GM19467 (cell line): Measurements from ENCODE around the gene ADGRF1.
"Not testable (repeated sequence)": the region's sequence is repeated elsewhere in the genome, so short reads cannot be mapped to it uniquely, and the experiment has no call there.

Source experiments
- ATAC-seq: cut with Tn5 transposase; IDR thresholded peaks from one replicate; pipeline ENCODE4 v1.9.1; 2021; ENCODE audit warnings: mild to moderate bottlenecking, moderate library complexity; ENCODE audit not compliant: unreplicated experiment

ADGRF1 gene

GRCh38 chr6:47023573-47023972 is 18.6 kb downstream of the ADGRF1 start:
- no peak for ATAC-seq

GRCh38 chr6:47022191-47022590 is 19.9 kb downstream of the ADGRF1 start:
- ATAC-seq = no peak

GRCh38 chr6:47019941-47020340 is 22.2 kb downstream of the ADGRF1 start:
- no peak for ATAC-seq

GRCh38 chr6:47016909-47017308 is 25.2 kb downstream of the ADGRF1 start:
- no peak for ATAC-seq

GRCh38 chr6:47016261-47016660 is 25.9 kb downstream of the ADGRF1 start:
- no peak for ATAC-seq

- ATAC-seq = no peak
Measured at GRCh38 chr6:47014401-47014800, 27.7 kb downstream of the ADGRF1 start.

- ATAC-seq = no peak
Measured at GRCh38 chr6:47009583-47009982, 32.5 kb downstream of the ADGRF1 start.

- ATAC-seq = no peak
Measured at GRCh38 chr6:47008397-47008763, 33.8 kb downstream of the ADGRF1 start.

GRCh38 chr6:47007657-47008396 is 34.3 kb downstream of the ADGRF1 start:
- ATAC-seq = no peak

- ATAC-seq = no peak
Measured at GRCh38 chr6:47005486-47005885, 36.6 kb downstream of the ADGRF1 start.

GRCh38 chr6:47004463-47004862 is 37.7 kb downstream of the ADGRF1 start:
- no peak for ATAC-seq

- ATAC-seq = no peak
Measured at GRCh38 chr6:47000842-47001241, 41.3 kb downstream of the ADGRF1 start.

GRCh38 chr6:46998436-46999017 is 43.6 kb downstream of the ADGRF1 start:
- ATAC-seq = no peak

- ATAC-seq = no peak
Measured at GRCh38 chr6:46997646-46998045, 44.5 kb downstream of the ADGRF1 start.

GRCh38 chr6:46996860-46997641 is 45.1 kb downstream of the ADGRF1 start:
- ATAC-seq = no peak

- ATAC-seq = no peak
Measured at GRCh38 chr6:46994933-46995332, 47.2 kb downstream of the ADGRF1 start.

GRCh38 chr6:46993846-46994245 is 48.3 kb downstream of the ADGRF1 start:
- ATAC-seq = no peak

- ATAC-seq = not testable (repeated sequence)
Measured at GRCh38 chr6:46992391-46992790, 49.7 kb downstream of the ADGRF1 start.

- not testable (repeated sequence) for ATAC-seq
Measured at GRCh38 chr6:46990818-46991510, 51.2 kb downstream of the ADGRF1 start.

GRCh38 chr6:46990031-46990644 is 52.0 kb downstream of the ADGRF1 start:
- no peak for ATAC-seq

- no peak for ATAC-seq
Measured at GRCh38 chr6:46989398-46989797, 52.7 kb downstream of the ADGRF1 start.
